Measurements from ENCODE around the gene PTPRG. TPM values are rescaled to one million over a fixed set of nuclear protein-coding genes. Genes with fewer than 3 reads are reported as not detected.

PTPRG gene
- total RNA-seq: 98.6 and 101 TPM in 2 replicates

GRCh38 chr3:61561374-61562041 lies at the start of gene PTPRG:
PTPRG (plus strand) TSS chr3:61561571; CDS start chr3:61562288, 717 bp downstream.

